ENCODE data around the gene PRKCD. TPM values are rescaled to one million over a fixed set of nuclear protein-coding genes. Genes with fewer than 3 reads are reported as not detected.
"Not testable (repeated sequence)": the region's sequence is repeated elsewhere in the genome, so short reads cannot be mapped to it uniquely, and the experiment has no call there.

Gene PRKCD
- total RNA-seq, 4 donors from 2014 or later, result 27.9 to 31.3 (median 29.3) TPM

- no peak overlapping the region for H3K4me3 ChIP-seq
- H3K27ac ChIP-seq, result no peak overlapping the region
- H3K27me3 ChIP-seq, result no peaks in the 10 kb centered on the region
- H3K4me1 ChIP-seq, result peaks cover 21% of the 10 kb centered on the region
- no peak for DNase-seq (ENCODE audit: low spot score in 2 of 2)
- WGBS, result 88% methylated on average over 12 of the region's 13 CpGs
- no peaks in the 10 kb centered on the region for H3K9me3 ChIP-seq
- no peaks in the 10 kb centered on the region for H3K36me3 ChIP-seq
- TF ChIP-seq POLR2A (IDR thresholded peaks at IDR 0.05) (no peak), POLR2AphosphoS5 (IDR thresholded peaks at IDR 0.05) (no peak), CTCF (IDR thresholded peaks at IDR 0.05) (no peak), EP300 (IDR thresholded peaks at IDR 0.05) (no peak)
Measured at GRCh38 chr3:53149006-53149690, 11.9 kb upstream of the PRKCD start.

- TF ChIP-seq POLR2AphosphoS5 (IDR thresholded peaks at IDR 0.05) (no peak), POLR2A (IDR thresholded peaks at IDR 0.05) (no peak), CTCF (IDR thresholded peaks at IDR 0.05) (no peak), EP300 (IDR thresholded peaks at IDR 0.05) (no peak)
- Histone ChIP-seq H3K27me3 (peaks cover under 1% of the 10 kb centered on the region), H3K4me3 (no peak overlapping the region), H3K27ac (no peak overlapping the region), H3K4me1 (peaks cover 26% of the 10 kb centered on the region), H3K9me3 (no peaks in the 10 kb centered on the region), H3K36me3 (no peaks in the 10 kb centered on the region)
- 91% methylated on average over 4 of the region's 4 CpGs for WGBS
- no peak for DNase-seq (ENCODE audit: low spot score in 2 of 2)
Measured at GRCh38 chr3:53149699-53150098, 11.3 kb upstream of the PRKCD start.

GRCh38 chr3:53150247-53151085 is 10.5 kb upstream of the PRKCD start:
- WGBS, result 74% methylated on average over 7 of the region's 7 CpGs
- DNase-seq (ENCODE audit: low spot score in 2 of 2), result no peak

GRCh38 chr3:53151086-53151438 is 9.9 kb upstream of the PRKCD start:
- not testable (repeated sequence) for H3K27ac ChIP-seq
- WGBS, result 81% methylated on average over 9 of the region's 9 CpGs

More at GRCh38 chr3:53150247-53151085, 10.5 kb upstream of the PRKCD start:
- no peak overlapping the region for H3K27ac ChIP-seq
- TF ChIP-seq EP300 (IDR thresholded peaks at IDR 0.05), result no peak
- TF ChIP-seq CTCF (IDR thresholded peaks at IDR 0.05), result no peak
- TF ChIP-seq POLR2AphosphoS5 (IDR thresholded peaks at IDR 0.05), result no peak
- no peak for TF ChIP-seq POLR2A (IDR thresholded peaks at IDR 0.05)
- H3K27me3 ChIP-seq, result peaks cover 6% of the 10 kb centered on the region
- H3K4me1 ChIP-seq, result peaks cover 34% of the 10 kb centered on the region
- no peaks in the 10 kb centered on the region for H3K9me3 ChIP-seq
- H3K4me3 ChIP-seq, result no peak overlapping the region
- H3K36me3 ChIP-seq, result no peaks in the 10 kb centered on the region

GRCh38 chr3:53151465-53151864 is 9.5 kb upstream of the PRKCD start:
- Histone ChIP-seq H3K27ac (no peak overlapping the region), H3K27me3 (peaks cover 6% of the 10 kb centered on the region), H3K36me3 (no peaks in the 10 kb centered on the region), H3K4me1 (peaks cover 44% of the 10 kb centered on the region), H3K9me3 (no peaks in the 10 kb centered on the region), H3K4me3 (no peak overlapping the region)
- TF ChIP-seq EP300 (IDR thresholded peaks at IDR 0.05) (no peak), CTCF (IDR thresholded peaks at IDR 0.05) (no peak), POLR2AphosphoS5 (IDR thresholded peaks at IDR 0.05) (no peak), POLR2A (IDR thresholded peaks at IDR 0.05) (no peak)
- WGBS, result 78% methylated on average over 3 of the region's 5 CpGs
- no peak for DNase-seq (ENCODE audit: low spot score in 2 of 2)

More at GRCh38 chr3:53151086-53151438, 9.9 kb upstream of the PRKCD start:
- peaks cover 40% of the 10 kb centered on the region for H3K4me1 ChIP-seq
- H3K36me3 ChIP-seq; DNase-seq (ENCODE audit: low spot score in 2 of 2); H3K4me3 ChIP-seq; H3K9me3 ChIP-seq; H3K27me3 ChIP-seq: not testable (repeated sequence)
